Colonic mucosa (tissue), 4 donors: ENCODE measurements around the gene KMT2E. TPM values are rescaled to one million over a fixed set of nuclear protein-coding genes. Genes with fewer than 3 reads are reported as not detected.

Source experiments
- DNase-seq: peaks from one replicate; pipeline ENCODE4 v3.0.0-alpha.2; 2020
- H3K27ac ChIP-seq: fragments of 200-600 bp; one replicate; pipeline ENCODE4 v1.8.0; 2021
- H3K27me3 ChIP-seq: fragments of 200-600 bp; one replicate; pipeline ENCODE4 v1.8.0; 2021
- H3K36me3 ChIP-seq: fragments of 200-600 bp; one replicate; pipeline ENCODE4 v1.8.0; 2021
- H3K4me1 ChIP-seq: fragments of 200-600 bp; one replicate; pipeline ENCODE4 v1.8.0; 2021; ENCODE audit warnings: mild to moderate bottlenecking
- H3K4me3 ChIP-seq: fragments of 200-600 bp; one replicate; pipeline ENCODE4 v1.8.0; 2021
- H3K9ac ChIP-seq, 2 donors: one replicate each; pipeline ENCODE4 v1.7.0; 2013; ENCODE audit warnings: control low read depth in 2 of 2, low read depth in 2 of 2, low read length in 2 of 2
- H3K9me3 ChIP-seq: fragments of 200-600 bp; one replicate; pipeline ENCODE4 v1.8.0; 2021
- intact Hi-C: fragments of 100-400 bp; cut with DNase I; formaldehyde crosslinking; loops from one replicate; pipeline ENCODE4 v1.14.1; 2022
- total RNA-seq, 2 donors: library from RNA; stranded (reverse); fragmentation: NEBNext Ultra II Directional in 1 of 2; extraction: Animal tissue kit (Norgen Biotek cat#: 25700) in 1 of 2; gene quantifications; one replicate each; pipeline ENCODE4 v1.2.1, GENCODE V29; 2021
- TF ChIP-seq, protein P1 (sequence below): fragments of 200-600 bp; IDR thresholded peaks from one replicate; pipeline ENCODE4 v1.8.0; 2022; ENCODE audit warnings: antibody characterized with exemption, mild to moderate bottlenecking
- donor health status: healthy.
- donor health status: DM: no; HTN: no; CAD: no.
- donor health status: DM: no; HTN: no; CAD: no.

Gene KMT2E
- total RNA-seq, 2 donors from 2014 or later: 78.6 to 116 TPM

DNA sequence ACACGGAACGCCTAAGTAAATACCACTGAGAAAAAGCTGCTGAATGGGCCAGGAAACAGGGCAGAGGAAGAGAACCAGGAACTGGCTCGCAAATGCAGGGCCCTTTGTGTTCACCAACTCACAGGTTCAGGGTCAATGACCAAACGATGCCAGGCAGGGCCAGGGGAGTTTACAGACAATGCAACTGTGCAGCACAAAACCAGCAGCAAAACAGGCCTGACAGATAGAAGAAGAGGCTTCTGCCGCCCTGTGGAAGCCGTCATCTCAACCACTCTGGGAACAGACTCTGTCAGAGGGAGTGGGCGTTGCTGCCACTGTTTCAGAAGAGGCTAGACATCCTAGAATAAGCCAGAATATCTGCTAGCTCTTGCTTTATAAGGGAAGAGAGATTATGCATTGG is 117.9 kb downstream of the KMT2E start:
- Histone ChIP-seq H3K4me1 (no peaks in the 10 kb centered on the region), H3K36me3 (no peaks in the 10 kb centered on the region)
- intact Hi-C loops: no loop called here

DNA sequence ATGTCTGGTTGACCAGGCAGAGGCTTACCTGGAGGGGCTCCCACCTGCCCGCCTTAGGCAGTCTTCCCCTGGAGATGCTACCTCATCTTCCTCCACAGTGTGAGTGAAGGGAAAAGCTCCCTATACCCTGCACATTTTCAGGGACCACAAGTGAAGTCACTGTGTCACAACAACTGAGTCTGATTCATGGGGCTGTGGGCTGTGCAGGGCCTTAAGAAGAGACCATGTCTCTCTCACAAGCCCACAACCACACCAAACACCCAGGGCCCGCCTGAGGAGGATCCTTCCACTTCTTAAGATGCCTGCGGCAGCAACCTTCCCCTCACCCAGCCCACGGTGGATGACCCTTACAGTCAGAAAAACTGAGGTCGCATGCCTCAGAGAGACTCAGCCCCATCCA is 118.3 kb downstream of the KMT2E start:
- no peaks in the 10 kb centered on the region for H3K27me3 ChIP-seq
- DNase-seq: no peak
- no peak overlapping the region for H3K9ac ChIP-seq
- TF ChIP-seq, protein P1, sequence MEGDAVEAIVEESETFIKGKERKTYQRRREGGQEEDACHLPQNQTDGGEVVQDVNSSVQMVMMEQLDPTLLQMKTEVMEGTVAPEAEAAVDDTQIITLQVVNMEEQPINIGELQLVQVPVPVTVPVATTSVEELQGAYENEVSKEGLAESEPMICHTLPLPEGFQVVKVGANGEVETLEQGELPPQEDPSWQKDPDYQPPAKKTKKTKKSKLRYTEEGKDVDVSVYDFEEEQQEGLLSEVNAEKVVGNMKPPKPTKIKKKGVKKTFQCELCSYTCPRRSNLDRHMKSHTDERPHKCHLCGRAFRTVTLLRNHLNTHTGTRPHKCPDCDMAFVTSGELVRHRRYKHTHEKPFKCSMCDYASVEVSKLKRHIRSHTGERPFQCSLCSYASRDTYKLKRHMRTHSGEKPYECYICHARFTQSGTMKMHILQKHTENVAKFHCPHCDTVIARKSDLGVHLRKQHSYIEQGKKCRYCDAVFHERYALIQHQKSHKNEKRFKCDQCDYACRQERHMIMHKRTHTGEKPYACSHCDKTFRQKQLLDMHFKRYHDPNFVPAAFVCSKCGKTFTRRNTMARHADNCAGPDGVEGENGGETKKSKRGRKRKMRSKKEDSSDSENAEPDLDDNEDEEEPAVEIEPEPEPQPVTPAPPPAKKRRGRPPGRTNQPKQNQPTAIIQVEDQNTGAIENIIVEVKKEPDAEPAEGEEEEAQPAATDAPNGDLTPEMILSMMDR: no peak
- no peak overlapping the region for H3K27ac ChIP-seq
- intact Hi-C loops: no loop called here
- no peak overlapping the region for H3K4me3 ChIP-seq
- no peaks in the 10 kb centered on the region for H3K9me3 ChIP-seq
- H3K4me1 ChIP-seq: no peaks in the 10 kb centered on the region
- H3K36me3 ChIP-seq: no peaks in the 10 kb centered on the region

More for the DNA sequence above, 117.9 kb downstream of the KMT2E start:
- H3K27me3 ChIP-seq: no peaks in the 10 kb centered on the region
- no peaks in the 10 kb centered on the region for H3K9me3 ChIP-seq
- no peak overlapping the region for H3K9ac ChIP-seq
- H3K4me3 ChIP-seq: no peak overlapping the region
- no peak overlapping the region for H3K27ac ChIP-seq
- DNase-seq: no peak
- TF ChIP-seq, protein P1: no peak

DNA sequence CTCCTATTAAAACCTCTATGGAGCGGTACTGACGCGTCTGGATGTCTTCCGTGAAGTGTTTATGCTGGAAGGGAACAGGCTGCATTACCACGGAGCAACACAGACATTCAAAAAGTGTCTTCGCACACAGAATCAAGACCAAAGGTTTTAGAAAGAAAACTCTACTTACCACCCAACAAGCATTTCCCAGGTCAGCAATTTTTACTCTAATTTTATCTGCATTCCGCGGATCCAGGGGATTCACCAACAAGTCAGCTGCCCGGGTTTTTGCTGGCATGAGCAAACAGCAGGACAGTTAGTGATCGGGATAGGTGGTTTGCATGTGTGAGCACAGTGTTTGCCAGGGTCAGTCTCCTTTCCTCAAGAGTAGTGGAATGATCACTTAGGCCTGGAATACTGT is 118.8 kb downstream of the KMT2E start:
- intact Hi-C loops: no loop called here
- Histone ChIP-seq H3K4me1 (no peaks in the 10 kb centered on the region), H3K27me3 (no peaks in the 10 kb centered on the region), H3K27ac (no peak overlapping the region), H3K9ac (no peak overlapping the region), H3K36me3 (no peaks in the 10 kb centered on the region), H3K4me3 (no peak overlapping the region), H3K9me3 (no peaks in the 10 kb centered on the region)
- no peak for DNase-seq
- TF ChIP-seq, protein P1: no peak

DNA sequence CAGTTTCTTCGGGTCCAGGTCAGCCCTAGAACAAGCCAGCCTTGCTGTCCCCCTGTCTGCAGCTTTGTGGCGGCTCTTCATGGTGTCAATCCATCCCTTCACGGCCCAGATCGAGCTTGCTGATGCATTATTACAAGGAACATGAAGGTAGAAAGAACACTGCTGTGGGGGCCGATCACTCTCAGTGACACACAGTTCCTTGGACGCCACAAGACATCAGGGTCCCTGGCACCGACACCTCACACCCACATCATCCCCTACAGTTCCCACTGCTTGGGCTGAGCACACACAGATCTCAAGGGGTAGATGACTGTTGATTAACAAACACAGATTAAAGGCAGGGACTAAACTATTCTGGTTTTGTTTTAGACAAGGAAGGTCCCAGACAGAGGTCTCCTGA is 119.4 kb downstream of the KMT2E start:
- intact Hi-C loops: no loop called here
- no peaks in the 10 kb centered on the region for H3K36me3 ChIP-seq
- no peak for DNase-seq
- no peak overlapping the region for H3K27ac ChIP-seq
- H3K27me3 ChIP-seq: no peaks in the 10 kb centered on the region
- H3K9ac ChIP-seq: no peak overlapping the region
- TF ChIP-seq, protein P1: no peak
- H3K4me1 ChIP-seq: no peaks in the 10 kb centered on the region
- H3K4me3 ChIP-seq: no peak overlapping the region
- H3K9me3 ChIP-seq: no peaks in the 10 kb centered on the region

DNA sequence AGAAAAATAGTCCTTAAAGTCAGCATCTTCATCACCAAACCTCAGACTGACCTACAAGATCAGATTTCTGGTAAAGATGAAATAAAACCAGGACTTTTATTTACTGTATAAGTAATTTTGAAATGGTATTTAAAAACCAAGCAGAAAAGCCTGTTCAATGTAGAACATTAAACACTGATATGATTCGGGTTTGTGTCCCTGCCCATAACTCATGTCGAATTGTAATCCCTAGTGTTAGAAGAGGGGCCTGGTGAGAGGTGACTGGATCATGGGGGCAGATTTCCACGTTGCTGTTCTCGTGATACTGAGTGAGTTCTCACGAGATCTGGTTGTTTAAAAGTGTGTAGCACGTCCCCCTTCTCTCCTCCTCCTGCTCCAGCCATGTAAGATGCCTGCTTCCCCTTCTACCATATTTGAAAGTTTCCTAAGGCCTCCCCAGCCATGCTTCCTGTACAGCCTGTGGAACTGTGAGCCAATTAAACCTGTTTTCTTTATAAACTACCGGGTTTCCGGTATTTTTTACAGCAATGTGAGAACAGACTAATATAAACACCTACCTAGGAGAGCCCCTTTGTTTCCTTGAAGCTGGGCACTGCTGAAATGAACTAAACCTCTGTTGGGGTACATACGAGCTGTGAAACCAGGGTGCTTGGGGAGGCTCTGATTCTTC is 120.1 kb downstream of the KMT2E start:
- H3K27me3 ChIP-seq: no peaks in the 10 kb centered on the region
- no peak overlapping the region for H3K9ac ChIP-seq
- TF ChIP-seq, protein P1: no peak
- H3K27ac ChIP-seq: no peak overlapping the region
- DNase-seq: no peak
- no peak overlapping the region for H3K4me3 ChIP-seq
- no peaks in the 10 kb centered on the region for H3K4me1 ChIP-seq
- intact Hi-C loops: no loop called here
- H3K9me3 ChIP-seq: no peaks in the 10 kb centered on the region
- no peaks in the 10 kb centered on the region for H3K36me3 ChIP-seq
